ENCODE measurements around the gene LNPK.
"Not testable (repeated sequence)": the region's sequence is repeated elsewhere in the genome, so short reads cannot be mapped to it uniquely, and the experiment has no call there.

The LNPK gene

GRCh38 chr2:175904035-175904434, 98.0 kb downstream of the LNPK start:
- DNase-seq (ENCODE audit: low read depth, low spot score), result no peak

GRCh38 chr2:175903384-175903936, 98.6 kb downstream of the LNPK start:
- DNase-seq (ENCODE audit: low read depth, low spot score), result no peak

GRCh38 chr2:175895957-175896356, 106.1 kb downstream of the LNPK start:
- DNase-seq (ENCODE audit: low read depth, low spot score), result not testable (repeated sequence)

GRCh38 chr2:175892046-175892445, 110.0 kb downstream of the LNPK start:
- peak; percentile 42 for DNase-seq (ENCODE audit: low read depth, low spot score)

GRCh38 chr2:175890636-175891242, 111.3 kb downstream of the LNPK start:
- DNase-seq (ENCODE audit: low read depth, low spot score), result no peak

- no peak for DNase-seq (ENCODE audit: low read depth, low spot score)
Measured at GRCh38 chr2:175889701-175890302, 112.3 kb downstream of the LNPK start.

GRCh38 chr2:175887776-175888175, 114.3 kb downstream of the LNPK start:
- no peak for DNase-seq (ENCODE audit: low read depth, low spot score)

GRCh38 chr2:175884697-175885393, 117.2 kb downstream of the LNPK start:
- DNase-seq (ENCODE audit: low read depth, low spot score), result no peak

GRCh38 chr2:175883586-175884194, 118.4 kb downstream of the LNPK start:
- DNase-seq (ENCODE audit: low read depth, low spot score), result no peak

- DNase-seq (ENCODE audit: low read depth, low spot score), result no peak
Measured at GRCh38 chr2:175879679-175880078, 122.4 kb downstream of the LNPK start.

GRCh38 chr2:175877845-175878544, 124.1 kb downstream of the LNPK start:
- peak; percentile 27 for DNase-seq (ENCODE audit: low read depth, low spot score)

- no peak for DNase-seq (ENCODE audit: low read depth, low spot score)
Measured at GRCh38 chr2:175874291-175874690, 127.8 kb downstream of the LNPK start.

Data from astrocyte of the hippocampus (primary cell).